Mesendoderm (in vitro differentiated cells): ENCODE results near the gene TRIM56.

Source experiments
- DNase-seq: peaks from one replicate; pipeline ENCODE4 v3.0.0; 2013
- H2AK5ac ChIP-seq: 2 replicates; pipeline ENCODE4 v1.6.1; 2013; ENCODE audit warnings: low read length, inconsistent platforms
- H2BK120ac ChIP-seq: 2 replicates; pipeline ENCODE4 v1.6.1; 2013; ENCODE audit warnings: low read depth, mild to moderate bottlenecking, low read length, moderate library complexity, mixed read lengths
- H2BK15ac ChIP-seq: replicated peaks from 2 replicates; pipeline ENCODE4 v1.6.1; 2013; ENCODE audit warnings: low read depth, mild to moderate bottlenecking, moderate library complexity
- H2BK5ac ChIP-seq: 2 replicates; pipeline ENCODE4 v1.6.1; 2013; ENCODE audit warnings: low read length, inconsistent platforms
- H3K18ac ChIP-seq: 2 replicates; pipeline ENCODE4 v1.6.1; 2013; ENCODE audit warnings: mild to moderate bottlenecking, low read length, mixed read lengths
- H3K23ac ChIP-seq: one replicate; pipeline ENCODE4 v1.6.1; 2013; ENCODE audit warnings: low read length
- H3K27ac ChIP-seq: 2 replicates; pipeline ENCODE4 v1.5.1; 2013; ENCODE audit warnings: low read depth, mild to moderate bottlenecking, inconsistent platforms, low read length, moderate library complexity
- H3K27me3 ChIP-seq: 2 replicates; pipeline ENCODE4 v1.6.1; 2013; ENCODE audit warnings: low read length, control low read depth, mild to moderate bottlenecking, inconsistent platforms; ENCODE audit not compliant: insufficient read depth, poor library complexity
- H3K36me3 ChIP-seq: 2 replicates; pipeline ENCODE4 v1.6.1; 2013; ENCODE audit warnings: low read length, inconsistent platforms; ENCODE audit not compliant: control insufficient read depth, insufficient read depth
- H3K4ac ChIP-seq: one replicate; pipeline ENCODE4 v1.6.1; 2013; ENCODE audit warnings: low read depth, mild to moderate bottlenecking, low read length, moderate library complexity
- H3K4me1 ChIP-seq: 2 replicates; pipeline ENCODE4 v1.6.1; 2013; ENCODE audit warnings: low read depth, low read length, inconsistent platforms; ENCODE audit not compliant: control insufficient read depth
- H3K4me2 ChIP-seq: 2 replicates; pipeline ENCODE4 v1.6.1; 2013; ENCODE audit warnings: low read length
- H3K4me3 ChIP-seq: 2 replicates; pipeline ENCODE4 v1.5.1; 2013; ENCODE audit warnings: mild to moderate bottlenecking, low read length
- H3K56ac ChIP-seq: one replicate; pipeline ENCODE4 v1.6.1; 2013; ENCODE audit warnings: low read length
- H3K79me1 ChIP-seq: 2 replicates; pipeline ENCODE4 v1.6.1; 2013; ENCODE audit warnings: low read length, inconsistent platforms
- H3K79me2 ChIP-seq: 2 replicates; pipeline ENCODE4 v1.6.1; 2013; ENCODE audit warnings: mild to moderate bottlenecking, low read length; ENCODE audit not compliant: control insufficient read depth, insufficient read depth
- H3K9ac ChIP-seq: 2 replicates; pipeline ENCODE4 v1.6.1; 2013; ENCODE audit warnings: low read length, inconsistent platforms
- H4K5ac ChIP-seq: one replicate; pipeline ENCODE4 v1.6.1; 2013; ENCODE audit warnings: low read length
- H4K8ac ChIP-seq: one replicate; pipeline ENCODE4 v1.6.1; 2013; ENCODE audit warnings: low read depth, mild to moderate bottlenecking, control low read depth, low read length, moderate library complexity
- WGBS: extraction: QIAGEN DNeasy Blood & Tissue Kit; methylation state at CpG from one replicate; pipeline ENCODE4 v1.1.7; 2013; ENCODE audit warnings: low lambda C conversion rate, missing lambda C conversion rate; ENCODE audit not compliant: insufficient coverage; ENCODE audit errors: extremely low coverage; 5-methylcytosine and 5-hydroxymethylcytosine counted together

TRIM56 gene

DNA sequence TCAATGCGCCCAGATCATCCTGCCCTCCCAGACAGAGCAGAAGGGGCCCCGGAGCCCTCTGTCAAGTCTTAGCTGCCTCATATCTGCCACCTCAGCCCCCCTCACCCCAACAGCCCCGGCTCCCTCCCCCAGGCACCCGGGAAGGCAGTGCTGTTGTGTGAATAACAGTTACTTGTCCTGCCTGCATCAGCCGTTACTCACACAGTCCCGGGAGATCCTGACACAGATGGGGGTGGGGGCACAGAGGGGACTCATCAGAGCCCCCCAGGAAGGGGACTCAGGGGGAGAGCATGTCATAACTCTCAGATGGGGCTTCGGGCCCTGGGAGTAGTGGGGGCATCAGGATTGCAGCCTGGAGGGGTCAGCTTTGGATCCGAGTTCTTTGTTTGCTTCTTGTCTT lies 29.2 kb downstream of the TRIM56 start:
- no peak for DNase-seq
- Histone ChIP-seq H3K56ac (no peak overlapping the region), H4K5ac (no peak overlapping the region), H3K4me1 (no peaks in the 10 kb centered on the region), H2AK5ac (no peak overlapping the region), H4K8ac (no peak overlapping the region), H2BK120ac (no peak overlapping the region), H3K23ac (no peak overlapping the region), H3K79me2 (no peaks in the 10 kb centered on the region), H3K27me3 (no peaks in the 10 kb centered on the region), H2BK5ac (no peak overlapping the region), H3K36me3 (no peaks in the 10 kb centered on the region), H3K18ac (no peak overlapping the region), H3K79me1 (no peaks in the 10 kb centered on the region), H3K4me3 (no peak overlapping the region), H3K4me2 (no peak overlapping the region), H3K4ac (no peak overlapping the region), H3K9ac (no peak overlapping the region), H2BK15ac (no peak overlapping the region), H3K27ac (no peak overlapping the region)
- WGBS = no CpG with 5 or more reads among the region's 8 CpGs

DNA sequence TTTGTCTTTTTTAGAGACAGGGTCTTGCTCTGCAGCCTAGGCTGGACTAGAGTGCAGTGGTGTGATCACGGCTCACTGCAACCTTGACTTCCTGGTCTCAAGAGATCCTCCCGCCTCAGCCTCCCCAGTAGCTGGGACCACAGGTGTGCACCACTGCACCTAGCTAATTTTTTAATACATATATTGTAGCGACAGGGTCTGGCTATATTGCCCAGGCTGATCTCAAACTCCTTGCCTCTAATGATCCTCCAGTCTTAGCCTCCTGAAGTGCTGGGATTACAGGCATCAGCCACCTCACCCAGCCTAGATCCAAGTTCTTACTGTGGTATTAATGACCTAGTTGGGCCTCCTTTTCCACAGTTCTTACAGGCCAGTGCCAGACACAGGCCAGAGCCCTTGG lies 29.9 kb downstream of the TRIM56 start:
- no CpG with 5 or more reads among the region's 3 CpGs for WGBS
- H3K27ac ChIP-seq = no peak overlapping the region

DNA sequence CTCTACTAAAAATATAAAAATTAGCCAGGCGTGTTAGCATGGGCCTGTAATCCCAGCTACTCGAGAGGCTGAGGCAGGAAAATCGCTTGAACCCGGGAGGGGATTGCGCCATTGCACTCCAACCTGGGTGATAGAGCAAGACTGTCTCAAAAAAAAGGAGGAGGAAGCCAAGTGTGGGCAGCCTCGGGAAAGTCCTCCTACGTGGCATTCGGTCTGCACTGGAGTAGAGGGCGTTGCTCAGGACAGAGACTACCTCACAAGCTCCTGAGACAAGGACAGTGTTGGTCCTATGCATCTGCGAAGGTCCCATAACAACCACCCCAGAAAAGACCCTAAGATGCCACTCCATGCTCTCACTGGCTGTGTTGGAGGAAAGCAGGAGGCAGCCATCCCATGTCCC lies 31.6 kb downstream of the TRIM56 start:
- Histone ChIP-seq H3K27ac (no peak overlapping the region), H2AK5ac (no peak overlapping the region), H3K4me1 (no peaks in the 10 kb centered on the region), H3K79me1 (no peaks in the 10 kb centered on the region), H3K4ac (no peak overlapping the region), H2BK120ac (no peak overlapping the region), H3K4me2 (no peak overlapping the region), H4K5ac (no peak overlapping the region), H3K23ac (no peak overlapping the region), H2BK15ac (no peak overlapping the region), H3K56ac (peak overlapping the region; percentile 44), H3K4me3 (no peak overlapping the region), H3K27me3 (no peaks in the 10 kb centered on the region), H3K18ac (no peak overlapping the region), H3K79me2 (no peaks in the 10 kb centered on the region), H4K8ac (no peak overlapping the region), H3K36me3 (no peaks in the 10 kb centered on the region), H2BK5ac (no peak overlapping the region), H3K9ac (no peak overlapping the region)
- no CpG with 5 or more reads among the region's 10 CpGs for WGBS
- no peak for DNase-seq

More for the DNA sequence above, 29.9 kb downstream of the TRIM56 start:
- H3K23ac ChIP-seq = no peak overlapping the region
- DNase-seq = no peak
- no peak overlapping the region for H2BK15ac ChIP-seq
- H3K79me2 ChIP-seq = no peaks in the 10 kb centered on the region
- H3K36me3 ChIP-seq = no peaks in the 10 kb centered on the region
- H3K4me2 ChIP-seq = no peak overlapping the region
- no peaks in the 10 kb centered on the region for H3K79me1 ChIP-seq
- no peak overlapping the region for H3K4ac ChIP-seq
- no peak overlapping the region for H3K9ac ChIP-seq
- no peak overlapping the region for H4K8ac ChIP-seq
- H3K4me3 ChIP-seq = no peak overlapping the region
- H4K5ac ChIP-seq = no peak overlapping the region
- H2BK5ac ChIP-seq = no peak overlapping the region
- no peak overlapping the region for H3K56ac ChIP-seq
- no peaks in the 10 kb centered on the region for H3K27me3 ChIP-seq
- no peaks in the 10 kb centered on the region for H3K4me1 ChIP-seq
- no peak overlapping the region for H2BK120ac ChIP-seq
- no peak overlapping the region for H2AK5ac ChIP-seq
- H3K18ac ChIP-seq = no peak overlapping the region

DNA sequence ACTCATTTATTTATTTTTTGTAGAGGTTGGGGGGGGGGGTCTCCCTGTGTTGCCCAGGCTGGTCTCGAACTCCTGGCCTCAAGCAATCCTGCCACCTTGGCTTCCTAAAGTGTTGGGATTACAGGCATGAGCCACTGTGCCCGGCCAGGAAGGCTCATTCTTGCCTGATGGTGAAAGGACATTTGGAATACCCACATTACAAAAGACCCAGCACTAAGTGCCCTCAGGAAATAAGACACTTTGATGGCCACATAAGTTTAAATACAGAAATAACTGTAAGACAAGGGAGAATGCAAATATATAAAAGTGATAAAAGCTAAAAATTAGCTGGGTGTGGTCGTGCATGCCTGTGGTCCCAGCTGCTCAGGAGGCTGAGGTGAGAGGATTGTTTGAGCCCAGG lies 33.6 kb downstream of the TRIM56 start:
- H3K36me3 ChIP-seq = no peaks in the 10 kb centered on the region
- no peak overlapping the region for H3K56ac ChIP-seq
- no peak overlapping the region for H3K9ac ChIP-seq
- DNase-seq = no peak
- H2BK15ac ChIP-seq = no peak overlapping the region
- H3K27ac ChIP-seq = no peak overlapping the region
- WGBS = no CpG with 5 or more reads among the region's 3 CpGs
- H3K18ac ChIP-seq = no peak overlapping the region
- no peak overlapping the region for H3K4me3 ChIP-seq
- H3K4me2 ChIP-seq = no peak overlapping the region
- no peak overlapping the region for H3K23ac ChIP-seq
- H2AK5ac ChIP-seq = no peak overlapping the region
- H3K4me1 ChIP-seq = peaks cover 4% of the 10 kb centered on the region
- H2BK120ac ChIP-seq = no peak overlapping the region
- H3K79me1 ChIP-seq = no peaks in the 10 kb centered on the region
- no peak overlapping the region for H3K4ac ChIP-seq
- no peak overlapping the region for H2BK5ac ChIP-seq
- H4K5ac ChIP-seq = no peak overlapping the region
- no peak overlapping the region for H4K8ac ChIP-seq
- no peaks in the 10 kb centered on the region for H3K79me2 ChIP-seq
- no peaks in the 10 kb centered on the region for H3K27me3 ChIP-seq

DNA sequence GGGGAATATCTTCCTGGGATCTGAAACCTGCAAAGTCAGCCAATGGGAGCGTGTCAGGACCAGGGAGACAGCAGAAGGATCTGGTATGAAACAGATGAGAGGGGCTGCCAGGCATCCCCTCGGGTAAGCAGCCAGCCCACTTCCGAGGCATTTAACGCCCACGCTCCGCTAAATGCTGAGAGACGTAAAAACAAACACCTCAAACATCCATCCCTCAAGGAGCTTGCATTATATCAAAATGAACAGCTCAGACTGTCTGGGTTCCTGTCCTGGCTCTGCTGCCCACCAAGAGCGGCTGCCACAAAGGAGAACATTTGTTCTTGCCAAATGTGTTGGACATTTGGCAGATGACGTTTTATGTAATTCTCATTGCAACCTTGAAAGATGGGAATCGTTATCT lies 34.6 kb downstream of the TRIM56 start:
- Histone ChIP-seq H3K27ac (no peak overlapping the region), H2BK5ac (no peak overlapping the region)

DNA sequence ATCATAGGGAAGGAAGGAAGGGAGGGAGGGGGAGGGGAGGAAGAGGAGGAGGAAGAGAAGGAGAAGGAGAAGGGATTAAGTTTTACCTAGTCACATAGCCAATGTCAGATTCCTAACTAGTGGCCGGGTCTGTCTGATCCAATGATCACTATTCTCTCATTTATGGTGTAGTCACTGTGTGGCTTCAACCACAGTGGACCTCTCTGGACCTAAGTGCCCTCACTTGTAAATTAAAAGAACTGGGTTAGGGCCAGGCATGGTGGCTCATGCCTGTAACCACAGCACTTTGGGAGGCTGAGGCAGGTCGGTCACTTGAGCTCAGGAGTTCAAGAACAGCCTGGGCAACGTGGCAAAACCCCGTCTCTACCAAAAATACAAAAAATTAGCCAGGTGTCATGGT lies 35.0 kb downstream of the TRIM56 start:
- no peak overlapping the region for H3K27ac ChIP-seq
- no peak overlapping the region for H3K56ac ChIP-seq
- H2BK120ac ChIP-seq = no peak overlapping the region
- no peaks in the 10 kb centered on the region for H3K27me3 ChIP-seq
- no CpG with 5 or more reads among the region's 4 CpGs for WGBS
- H3K9ac ChIP-seq = no peak overlapping the region
- H3K4me2 ChIP-seq = no peak overlapping the region
- peak overlapping the region; percentile 22 for H3K18ac ChIP-seq
- no peak overlapping the region for H2BK5ac ChIP-seq
- H2BK15ac ChIP-seq = no peak overlapping the region
- H3K4ac ChIP-seq = no peak overlapping the region
- no peaks in the 10 kb centered on the region for H3K36me3 ChIP-seq
- H3K79me1 ChIP-seq = no peaks in the 10 kb centered on the region
- no peak overlapping the region for H4K5ac ChIP-seq
- H3K79me2 ChIP-seq = no peaks in the 10 kb centered on the region
- H2AK5ac ChIP-seq = no peak overlapping the region
- H3K4me3 ChIP-seq = no peak overlapping the region
- H3K4me1 ChIP-seq = peaks cover 4% of the 10 kb centered on the region
- H3K23ac ChIP-seq = no peak overlapping the region
- H4K8ac ChIP-seq = no peak overlapping the region
- no peak for DNase-seq

More for the DNA sequence above, 34.6 kb downstream of the TRIM56 start:
- H3K79me1 ChIP-seq = no peaks in the 10 kb centered on the region
- H3K4me1 ChIP-seq = peaks cover 4% of the 10 kb centered on the region
- no peak overlapping the region for H4K5ac ChIP-seq
- H3K4me3 ChIP-seq = no peak overlapping the region
- no peak overlapping the region for H2AK5ac ChIP-seq
- H2BK120ac ChIP-seq = no peak overlapping the region
- WGBS = no CpG with 5 or more reads among the region's 10 CpGs
- H3K9ac ChIP-seq = no peak overlapping the region
- no peak overlapping the region for H3K4me2 ChIP-seq
- H3K4ac ChIP-seq = no peak overlapping the region
- H3K36me3 ChIP-seq = no peaks in the 10 kb centered on the region
- no peak overlapping the region for H3K18ac ChIP-seq
- no peak overlapping the region for H2BK15ac ChIP-seq
- H3K79me2 ChIP-seq = no peaks in the 10 kb centered on the region
- no peak for DNase-seq
- H3K23ac ChIP-seq = no peak overlapping the region
- no peaks in the 10 kb centered on the region for H3K27me3 ChIP-seq
- no peak overlapping the region for H4K8ac ChIP-seq
- no peak overlapping the region for H3K56ac ChIP-seq
